ENCODE results near the gene LGMN.

The LGMN gene

DNA sequence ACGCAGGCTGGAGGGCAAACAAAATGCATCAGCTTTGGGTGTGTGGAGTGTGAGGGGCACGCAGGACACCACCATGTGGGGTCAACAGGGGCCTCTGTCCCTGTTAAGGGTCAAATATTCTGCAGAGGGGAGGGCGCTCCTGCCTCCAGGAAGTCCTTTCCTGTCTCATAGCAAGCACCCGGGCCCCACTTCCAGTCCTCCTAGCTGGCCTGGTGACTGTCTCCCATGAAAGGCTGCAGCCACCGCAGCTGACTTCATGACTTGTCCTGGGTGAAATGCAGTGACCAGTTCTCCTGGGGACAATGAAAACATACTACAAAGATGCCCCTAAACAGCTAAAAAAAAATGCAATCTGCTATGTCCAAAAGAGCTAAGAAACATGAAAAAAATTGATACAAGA lies 53.6 kb downstream of the LGMN start:
- TF ChIP-seq, protein P1, sequence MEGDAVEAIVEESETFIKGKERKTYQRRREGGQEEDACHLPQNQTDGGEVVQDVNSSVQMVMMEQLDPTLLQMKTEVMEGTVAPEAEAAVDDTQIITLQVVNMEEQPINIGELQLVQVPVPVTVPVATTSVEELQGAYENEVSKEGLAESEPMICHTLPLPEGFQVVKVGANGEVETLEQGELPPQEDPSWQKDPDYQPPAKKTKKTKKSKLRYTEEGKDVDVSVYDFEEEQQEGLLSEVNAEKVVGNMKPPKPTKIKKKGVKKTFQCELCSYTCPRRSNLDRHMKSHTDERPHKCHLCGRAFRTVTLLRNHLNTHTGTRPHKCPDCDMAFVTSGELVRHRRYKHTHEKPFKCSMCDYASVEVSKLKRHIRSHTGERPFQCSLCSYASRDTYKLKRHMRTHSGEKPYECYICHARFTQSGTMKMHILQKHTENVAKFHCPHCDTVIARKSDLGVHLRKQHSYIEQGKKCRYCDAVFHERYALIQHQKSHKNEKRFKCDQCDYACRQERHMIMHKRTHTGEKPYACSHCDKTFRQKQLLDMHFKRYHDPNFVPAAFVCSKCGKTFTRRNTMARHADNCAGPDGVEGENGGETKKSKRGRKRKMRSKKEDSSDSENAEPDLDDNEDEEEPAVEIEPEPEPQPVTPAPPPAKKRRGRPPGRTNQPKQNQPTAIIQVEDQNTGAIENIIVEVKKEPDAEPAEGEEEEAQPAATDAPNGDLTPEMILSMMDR (conservative IDR thresholded peaks at IDR 0.05; ENCODE audit: low read depth, low read length), result no peak
- no peak for DNase-seq (ENCODE audit: low read depth)
- H3K4me3 ChIP-seq (ENCODE audit: low read length), result no peak overlapping the region

DNA sequence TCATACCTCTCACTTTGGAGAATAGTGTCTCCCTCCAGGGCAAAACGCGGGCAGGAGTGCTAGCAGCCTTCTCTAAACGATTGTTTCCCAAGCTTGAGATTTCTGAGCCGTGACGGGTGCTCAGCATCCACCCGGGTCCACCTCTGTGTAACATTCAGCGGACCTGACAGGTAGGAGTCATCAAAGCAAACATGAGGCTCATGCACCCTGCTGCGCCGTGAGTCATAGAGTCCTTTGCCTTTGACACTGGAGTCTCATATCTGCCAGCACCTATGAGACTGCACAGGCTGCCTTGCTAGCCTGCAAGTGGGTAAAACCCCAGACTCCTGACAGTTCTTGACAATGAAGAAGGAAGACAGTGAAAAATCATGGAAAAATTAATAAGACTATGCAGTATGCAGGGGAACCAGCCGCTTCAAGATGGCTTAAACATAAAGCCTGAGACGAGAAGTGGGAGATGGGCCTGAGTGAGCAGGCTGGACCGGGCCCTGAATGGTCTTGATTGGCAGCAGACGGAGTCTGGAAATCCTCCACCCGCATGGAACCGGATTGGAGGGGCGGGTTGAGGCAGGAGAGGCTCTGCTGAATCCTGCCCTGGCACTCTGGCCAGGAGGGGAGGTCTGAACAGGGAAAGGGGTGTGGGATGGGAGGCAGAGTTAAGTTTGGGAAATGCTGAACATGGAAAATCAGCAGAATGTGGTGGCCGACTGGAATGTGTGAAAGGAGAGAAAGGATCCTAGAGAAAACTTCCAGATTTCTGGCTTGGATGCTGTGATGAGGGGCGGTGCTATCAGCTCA lies 54.2 kb downstream of the LGMN start:
- H3K4me3 ChIP-seq (ENCODE audit: low read length), result no peak overlapping the region
- TF ChIP-seq, protein P1 (conservative IDR thresholded peaks at IDR 0.05; ENCODE audit: low read depth, low read length), result no peak
- no peak for DNase-seq (ENCODE audit: low read depth)

DNA sequence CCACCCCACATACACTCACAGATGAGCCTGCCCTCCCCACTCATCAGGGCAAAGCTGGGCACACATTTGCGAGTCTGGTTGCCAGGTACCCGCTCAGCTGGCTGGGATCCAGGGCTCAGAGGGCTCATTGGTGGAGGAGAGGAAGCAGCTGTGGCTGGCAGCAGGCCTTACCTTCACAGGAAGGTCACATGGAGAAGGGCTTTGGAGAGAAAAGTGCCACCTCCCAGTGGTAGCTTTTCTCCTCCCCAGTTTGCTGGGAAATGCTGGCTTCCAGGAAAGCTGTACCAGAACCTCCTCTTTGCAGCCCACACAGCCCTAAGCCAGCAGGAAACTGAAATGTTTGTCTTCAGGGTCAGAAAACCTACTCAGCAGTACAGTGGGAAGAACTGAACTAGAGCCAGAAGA lies 55.6 kb downstream of the LGMN start:
- DNase-seq (ENCODE audit: low read depth), result no peak
- TF ChIP-seq, protein P1 (conservative IDR thresholded peaks at IDR 0.05; ENCODE audit: low read depth, low read length), result no peak
- no peak overlapping the region for H3K4me3 ChIP-seq (ENCODE audit: low read length)

DNA sequence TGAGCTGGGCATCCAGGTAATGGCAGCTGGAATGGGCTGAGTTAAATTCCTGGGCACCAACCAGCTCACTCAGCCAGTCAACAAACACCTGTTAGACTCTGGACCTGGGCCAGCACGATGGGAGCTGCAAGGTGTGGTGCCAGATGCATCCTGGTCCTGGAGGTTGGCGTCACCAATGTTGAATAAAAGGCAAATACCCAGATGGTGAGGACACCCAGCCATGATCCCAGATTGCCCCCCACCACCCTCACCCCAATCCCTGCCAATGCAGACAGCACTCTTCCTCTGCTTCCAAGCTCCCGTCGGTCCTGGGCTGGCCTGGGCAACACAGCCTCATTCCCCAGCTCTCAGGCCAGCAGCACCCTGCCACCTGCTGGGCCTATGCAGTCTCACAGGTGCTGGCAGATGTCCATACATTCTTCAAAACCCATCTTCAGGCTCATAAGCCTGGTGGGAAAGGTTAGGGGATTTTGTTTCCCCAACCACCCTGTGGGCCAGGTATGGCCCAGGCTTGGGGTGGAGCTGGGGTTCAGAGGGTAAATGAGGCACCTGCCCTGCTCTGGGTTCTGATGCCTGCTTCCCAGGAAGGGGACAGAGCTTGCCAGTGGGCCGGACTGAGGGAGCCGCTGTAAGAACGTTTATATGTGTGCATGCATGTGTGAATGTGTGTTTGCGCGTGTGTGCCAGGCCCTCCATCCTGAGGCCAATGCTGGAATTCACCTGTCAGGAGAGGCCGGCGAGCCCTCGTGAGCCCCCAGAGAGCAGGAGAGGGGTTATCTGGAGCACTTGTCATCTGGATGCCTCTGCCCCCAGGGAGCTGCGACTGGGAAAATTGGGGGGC lies 58.0 kb downstream of the LGMN start:
- DNase-seq (ENCODE audit: low read depth), result no peak
- no peak overlapping the region for H3K4me3 ChIP-seq (ENCODE audit: low read length)
- TF ChIP-seq, protein P1 (conservative IDR thresholded peaks at IDR 0.05; ENCODE audit: low read depth, low read length), result peak; percentile 86

DNA sequence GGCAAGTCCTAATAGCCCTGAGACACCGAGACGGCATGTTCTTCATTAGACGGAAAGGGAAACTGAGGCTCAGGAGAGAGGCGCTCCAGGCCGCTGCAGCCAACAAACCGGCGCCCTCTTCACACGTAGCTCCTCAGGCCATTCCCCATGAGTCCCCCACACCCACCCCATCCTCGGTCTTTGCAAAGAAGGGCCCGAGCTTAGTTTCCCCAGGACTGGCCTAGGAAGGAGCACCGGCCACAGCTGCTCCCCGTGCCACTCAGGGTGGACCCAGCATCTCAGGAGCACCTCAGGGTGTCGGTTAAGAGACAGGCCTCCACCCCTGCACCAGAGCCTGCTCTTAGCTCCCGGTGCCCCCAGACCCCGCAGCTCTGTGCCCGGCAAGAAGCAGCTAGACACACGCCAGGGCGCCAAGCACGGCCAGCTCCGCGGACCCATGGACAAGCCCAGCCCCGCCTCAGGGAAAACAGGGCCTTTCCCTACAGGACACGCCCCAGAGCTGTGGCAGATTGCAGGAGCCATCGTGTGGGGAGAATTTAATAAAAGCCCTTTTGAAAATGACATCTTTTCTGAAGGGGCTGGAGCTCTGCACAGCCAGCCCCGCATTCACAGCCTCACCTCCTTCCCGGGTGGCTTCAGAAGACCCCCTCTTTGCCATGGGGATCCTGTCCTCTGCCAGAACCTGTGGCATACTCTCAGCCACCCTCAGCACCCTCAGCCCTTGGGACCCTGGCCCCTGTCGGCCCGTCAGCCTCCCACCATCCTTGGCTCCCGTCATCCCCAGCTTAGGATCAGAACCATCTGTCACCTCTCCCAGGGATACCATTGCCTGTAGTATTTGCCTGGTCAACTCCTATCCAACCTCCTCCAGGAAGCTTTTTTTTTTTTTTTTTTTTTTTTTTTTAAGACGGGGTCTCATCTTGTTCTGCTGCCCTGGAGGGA lies 59.7 kb downstream of the LGMN start:
- H3K4me3 ChIP-seq (ENCODE audit: low read length), result no peak overlapping the region
- DNase-seq (ENCODE audit: low read depth), result no peak
- TF ChIP-seq, protein P1 (conservative IDR thresholded peaks at IDR 0.05; ENCODE audit: low read depth, low read length), result no peak

DNA sequence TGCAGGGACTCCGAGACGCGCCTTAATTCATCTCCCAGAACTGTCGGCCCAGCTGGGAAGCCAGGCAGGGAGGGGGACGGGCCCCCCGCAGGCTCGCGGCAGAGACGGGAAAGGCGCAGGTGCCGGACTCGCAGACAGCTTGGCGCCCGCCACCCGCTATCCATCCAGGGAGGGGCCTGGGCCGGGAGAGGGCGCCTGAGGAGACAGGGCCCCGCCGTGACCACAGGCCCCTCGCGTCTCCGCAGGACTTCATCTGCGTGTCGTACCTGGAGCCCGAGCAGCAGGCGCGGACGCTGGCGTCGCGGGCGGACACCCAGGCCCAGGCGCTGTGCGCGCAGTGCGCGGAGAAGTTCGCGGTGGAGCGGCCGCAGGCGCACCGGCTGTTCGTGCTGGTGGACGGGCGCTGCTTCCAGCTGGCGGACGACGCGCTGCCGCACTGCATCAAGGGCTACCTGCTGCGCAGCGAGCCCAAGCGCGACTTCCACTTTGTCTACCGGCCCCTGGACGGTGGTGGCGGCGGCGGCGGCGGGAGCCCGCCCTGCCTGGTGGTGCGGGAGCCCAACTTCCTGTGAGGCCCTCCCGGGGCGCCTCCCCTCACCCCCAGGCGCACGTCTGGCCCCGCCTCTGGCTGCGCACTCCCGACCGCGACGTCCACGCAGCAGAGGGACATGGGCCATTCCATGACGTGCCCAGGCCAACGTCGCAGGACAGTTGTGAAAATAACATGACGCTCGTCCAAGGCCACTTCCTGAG lies 60.6 kb downstream of the LGMN start:
- no peak for DNase-seq (ENCODE audit: low read depth)
- H3K4me3 ChIP-seq (ENCODE audit: low read length), result peak overlapping the region; percentile 33
- TF ChIP-seq, protein P1 (conservative IDR thresholded peaks at IDR 0.05; ENCODE audit: low read depth, low read length), result no peak
